HepG2 (cell line): Measurements from ENCODE around the gene FJX1. TPM values are rescaled to one million over a fixed set of nuclear protein-coding genes. Genes with fewer than 3 reads are reported as not detected.

Experiments used
- ATF3 ChIP-seq: sonication (generic); formaldehyde crosslinking; IDR thresholded peaks from 2 replicates; pipeline ENCODE4 v1.4.0; 2020; ENCODE audit warnings: missing genetic modification reagents
- CEBPB ChIP-seq: IDR thresholded peaks from 2 replicates; pipeline ENCODE4 v1.6.1; 2011; ENCODE audit warnings: low read depth, low read length, improper control_type of control experiment, borderline replicate concordance
- HMG20A ChIP-seq: IDR thresholded peaks from 2 replicates; pipeline ENCODE4 v1.6.1; 2016; ENCODE audit warnings: borderline replicate concordance
- KDM6A ChIP-seq: IDR thresholded peaks from 2 replicates; pipeline ENCODE4 v1.6.1; 2016; ENCODE audit warnings: low read depth
- LBX2 ChIP-seq: sonication (generic); formaldehyde crosslinking; IDR thresholded peaks from 2 replicates; pipeline ENCODE4 v1.5.0; 2020; ENCODE audit warnings: missing genetic modification reagents, mild to moderate bottlenecking, borderline replicate concordance
- MAFG ChIP-seq: sonication (generic); formaldehyde crosslinking; IDR thresholded peaks from 2 replicates; pipeline ENCODE4 v1.5.1; 2020; ENCODE audit warnings: mild to moderate bottlenecking, missing genetic modification reagents
- NCOA2 ChIP-seq: sonication (generic); formaldehyde crosslinking; IDR thresholded peaks from 2 replicates; pipeline ENCODE4 v1.8.0; 2022; ENCODE audit warnings: inconsistent platforms
- POLR2AphosphoS5 ChIP-seq: IDR thresholded peaks from 2 replicates; pipeline ENCODE4 v1.6.1; 2012; ENCODE audit warnings: low read depth, low read length
- PRPF4 ChIP-seq: fragments of 200-400 bp; formaldehyde crosslinking; IDR thresholded peaks from 2 replicates; pipeline ENCODE4 v1.6.1; 2016; ENCODE audit warnings: low read length, low read depth; ENCODE audit not compliant: poor library complexity, severe bottlenecking
- SP1 ChIP-seq, 2 experiments: fragments of 450-650 bp in 1 of 2; sonication (generic) in 1 of 2; formaldehyde crosslinking in 1 of 2; IDR thresholded peaks; 2 replicates each; pipeline versions ENCODE4 v1.4.0 to v1.6.1; 2016 to 2020; ENCODE audit warnings: missing genetic modification reagents in 1 of 2
- ZNF142 ChIP-seq: sonication (generic); formaldehyde crosslinking; IDR thresholded peaks from 2 replicates; pipeline ENCODE4 v1.4.0; 2020; ENCODE audit warnings: missing genetic modification reagents
- ZNF30 ChIP-seq: sonication (generic); formaldehyde crosslinking; IDR thresholded peaks from 2 replicates; pipeline ENCODE4 v1.5.0; 2020; ENCODE audit warnings: mild to moderate bottlenecking, missing genetic modification reagents
- ZNF619 ChIP-seq: sonication (generic); formaldehyde crosslinking; IDR thresholded peaks from 2 replicates; pipeline ENCODE4 v1.4.0; 2020; ENCODE audit warnings: mild to moderate bottlenecking, missing genetic modification reagents
- polyA plus RNA-seq, 8 experiments: library from polyadenylated mRNA; depleted of rRNA in 3 of 8; stranded (reverse) in 7 of 8; unstranded in 1 of 8; fragments of >200 nt; fragmentation: Illumina TruSeq in 4 of 8; extraction: Trizol in 4 of 8; gene quantifications; 2 replicates each; pipeline versions ENCODE4 v1.2.1 to v1.2.3, GENCODE V29; 2011 to 2016; ENCODE audit warnings: low read depth in 4 of 8, missing spikeins in 1 of 8, mixed read lengths in 1 of 8; ENCODE audit not compliant: insufficient read depth in 1 of 8
- total RNA-seq, 5 experiments: library from RNA; depleted of rRNA; stranded (reverse); fragments of >200 nt; fragmentation: Illumina TruSeq; extraction: Trizol; gene quantifications; 2 replicates each; pipeline ENCODE4 v1.2.3, GENCODE V29; 2016; ENCODE audit warnings: low read depth in 1 of 5

The FJX1 gene
- total and polyA plus RNA-seq, 2 of the 13 experiments (the other 11 are each of a cell fraction or from before 2014, with no cell fraction given) = 0.40 to 0.82 TPM

- TF ChIP-seq POLR2AphosphoS5 (no peak), LBX2 (CRISPR knock-in tag) (no peak), MAFG (CRISPR knock-in tag) (peak; percentile 77), ZNF30 (no peak), ZNF619 (no peak), PRPF4 (no peak), HMG20A (CRISPR knock-in tag) (no peak), KDM6A (CRISPR knock-in tag) (no peak), NCOA2 (CRISPR knock-in tag) (no peak), CEBPB (peak; percentile 47; the same call in 1 of the 2 replicates), ZNF142 (CRISPR knock-in tag) (no peak), SP1 (IDR thresholded peaks at IDR 0.05) (no peak), SP1 (CRISPR knock-in tag; IDR thresholded peaks at IDR 0.05) (no peak), ATF3 (0 out of 2 replicates have a peak, but pooled peaks have one; percentile 13)
Measured at GRCh38 chr11:35579557-35580396, 38.5 kb upstream of the FJX1 start (continued).
